GF-D8 (cell line): Measurements from ENCODE around the gene PSPC1.
"Not testable (repeated sequence)": the region's sequence is repeated elsewhere in the genome, so short reads cannot be mapped to it uniquely, and the experiment has no call there.

ENCODE experiments used
- DNase-seq: peaks from one replicate; lab custom pipeline; 2025; lab: John Stamatoyannopoulos, UW

Gene PSPC1

GRCh38 chr13:19782727-19783682 lies at the start of gene PSPC1:
Gene PSPC1, minus strand, starts transcription at chr13:19782945. Its CDS starts 188 bp downstream, at chr13:19782757.
- DNase-seq: peak; percentile 93

- DNase-seq: no peak
These were observed 39.9 kb upstream of the PSPC1 start for GRCh38 chr13:19822673-19823072.

GRCh38 chr13:19818223-19818842 lies 35.6 kb upstream of the PSPC1 start:
- DNase-seq: no peak

GRCh38 chr13:19817510-19818158 lies 34.9 kb upstream of the PSPC1 start:
- DNase-seq: no peak

- no peak for DNase-seq
These were observed 34.4 kb upstream of the PSPC1 start for GRCh38 chr13:19817106-19817505.

GRCh38 chr13:19815842-19816241 lies 33.1 kb upstream of the PSPC1 start:
- DNase-seq: not testable (repeated sequence)

GRCh38 chr13:19810996-19811881 lies 28.5 kb upstream of the PSPC1 start:
- DNase-seq: no peak

GRCh38 chr13:19810151-19810550 lies 27.4 kb upstream of the PSPC1 start:
- no peak for DNase-seq

GRCh38 chr13:19805765-19806164 lies 23.0 kb upstream of the PSPC1 start:
- no peak for DNase-seq

- DNase-seq: no peak
These were observed 13.2 kb upstream of the PSPC1 start for GRCh38 chr13:19795956-19796355.

GRCh38 chr13:19794631-19795030 lies 11.9 kb upstream of the PSPC1 start:
- DNase-seq: no peak

- no peak for DNase-seq
These were observed 9.3 kb upstream of the PSPC1 start for GRCh38 chr13:19791953-19792537.

- DNase-seq: no peak
These were observed 557 bp downstream of the PSPC1 start for GRCh38 chr13:19782049-19782726.

GRCh38 chr13:19781526-19781925 lies 1.2 kb downstream of the PSPC1 start:
- no peak for DNase-seq

GRCh38 chr13:19780753-19781418 lies 1.9 kb downstream of the PSPC1 start:
- not testable (repeated sequence) for DNase-seq

- no peak for DNase-seq
These were observed 10.4 kb downstream of the PSPC1 start for GRCh38 chr13:19772306-19772705.

- DNase-seq: no peak
These were observed 12.9 kb downstream of the PSPC1 start for GRCh38 chr13:19769854-19770253.

- no peak for DNase-seq
These were observed 14.8 kb downstream of the PSPC1 start for GRCh38 chr13:19767966-19768365.

- DNase-seq: no peak
These were observed 16.2 kb downstream of the PSPC1 start for GRCh38 chr13:19766591-19766990.

GRCh38 chr13:19764237-19764636 lies 18.5 kb downstream of the PSPC1 start:
- no peak for DNase-seq
